GM12891 (cell line): Measurements from ENCODE around the gene GNAO1.

Experiments
- POLR2A ChIP-seq: IDR thresholded peaks from 2 replicates; pipeline ENCODE4 v1.6.1; 2011; ENCODE audit warnings: low read depth, low read length, control low read depth
- POLR2AphosphoS5 ChIP-seq: IDR thresholded peaks from 2 replicates; pipeline ENCODE4 v1.6.1; 2011; ENCODE audit warnings: low read depth, low read length, control low read depth
- TAF1 ChIP-seq: IDR thresholded peaks from 2 replicates; pipeline ENCODE4 v1.6.1; 2011; ENCODE audit warnings: low read depth, low read length, control low read depth

- TF ChIP-seq POLR2A (no peak), TAF1 (no peak), POLR2AphosphoS5 (no peak)
Observed at GRCh38 chr16:56198755-56199114, 7.4 kb downstream of the GNAO1 start.
